ENCODE results near the gene CD160.

Gene CD160

GRCh38 chr1:145690587-145691558 is 28.4 kb upstream of the CD160 start:
- DNase-seq (ENCODE audit: extremely low read depth, low read depth) = no peak
- no peak overlapping the region for H3K4me3 ChIP-seq (replicated peaks; ENCODE audit: low read depth, low read length)
- TF ChIP-seq CTCF (IDR thresholded peaks at IDR 0.05; ENCODE audit: low read depth, low read length, missing control alignments) = no peak

GRCh38 chr1:145692785-145693443 is 26.4 kb upstream of the CD160 start:
- DNase-seq (ENCODE audit: extremely low read depth, low read depth) = no peak
- no peak overlapping the region for H3K4me3 ChIP-seq (replicated peaks; ENCODE audit: low read depth, low read length)
- no peak for TF ChIP-seq CTCF (IDR thresholded peaks at IDR 0.05; ENCODE audit: low read depth, low read length, missing control alignments)

GRCh38 chr1:145695821-145696629 is 23.3 kb upstream of the CD160 start:
- H3K4me3 ChIP-seq (replicated peaks; ENCODE audit: low read depth, low read length) = no peak overlapping the region
- no peak for TF ChIP-seq CTCF (IDR thresholded peaks at IDR 0.05; ENCODE audit: low read depth, low read length, missing control alignments)
- no peak for DNase-seq (ENCODE audit: extremely low read depth, low read depth)

GRCh38 chr1:145696630-145696960 is 22.7 kb upstream of the CD160 start:
- no peak for DNase-seq (ENCODE audit: extremely low read depth, low read depth)
- no peak overlapping the region for H3K4me3 ChIP-seq (replicated peaks; ENCODE audit: low read depth, low read length)
- no peak for TF ChIP-seq CTCF (IDR thresholded peaks at IDR 0.05; ENCODE audit: low read depth, low read length, missing control alignments)

GRCh38 chr1:145701306-145701862 is 17.9 kb upstream of the CD160 start:
- no peak overlapping the region for H3K4me3 ChIP-seq (replicated peaks; ENCODE audit: low read depth, low read length)
- no peak for TF ChIP-seq CTCF (IDR thresholded peaks at IDR 0.05; ENCODE audit: low read depth, low read length, missing control alignments)
- no peak for DNase-seq (ENCODE audit: extremely low read depth, low read depth)

- TF ChIP-seq CTCF (IDR thresholded peaks at IDR 0.05; ENCODE audit: low read depth, low read length, missing control alignments) = no peak
- no peak for DNase-seq (ENCODE audit: extremely low read depth, low read depth)
- H3K4me3 ChIP-seq (replicated peaks; ENCODE audit: low read depth, low read length) = no peak overlapping the region
Observed at GRCh38 chr1:145702052-145702451, 17.2 kb upstream of the CD160 start.
